ENCODE results near the gene PCDHA6.
"Not testable (repeated sequence)": the region's sequence is repeated elsewhere in the genome, so short reads cannot be mapped to it uniquely, and the experiment has no call there.

The PCDHA6 gene

GRCh38 chr5:140822969-140823368 lies 4.8 kb upstream of the PCDHA6 start:
- DNase-seq: not testable (repeated sequence)

DNA sequence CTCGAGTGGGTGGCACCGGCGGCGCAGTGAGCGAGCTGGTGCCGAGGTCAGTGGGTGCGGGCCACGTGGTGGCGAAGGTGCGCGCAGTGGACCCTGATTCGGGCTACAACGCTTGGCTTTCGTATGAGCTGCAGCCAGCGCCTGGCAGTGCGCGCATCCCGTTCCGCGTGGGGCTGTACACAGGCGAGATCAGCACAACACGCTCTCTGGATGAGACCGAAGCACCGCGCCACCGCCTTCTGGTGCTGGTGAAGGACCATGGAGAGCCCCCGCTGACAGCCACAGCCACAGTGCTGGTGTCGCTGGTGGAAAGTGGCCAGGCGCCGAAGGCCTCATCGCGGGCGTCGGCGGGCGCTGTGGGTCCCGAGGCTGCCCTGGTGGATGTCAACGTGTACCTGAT lies 4.3 kb upstream of the PCDHA6 start:
- DNase-seq: no peak

- no peak for DNase-seq
Measured at GRCh38 chr5:140828362-140828737, 590 bp downstream of the PCDHA6 start.

DNA sequence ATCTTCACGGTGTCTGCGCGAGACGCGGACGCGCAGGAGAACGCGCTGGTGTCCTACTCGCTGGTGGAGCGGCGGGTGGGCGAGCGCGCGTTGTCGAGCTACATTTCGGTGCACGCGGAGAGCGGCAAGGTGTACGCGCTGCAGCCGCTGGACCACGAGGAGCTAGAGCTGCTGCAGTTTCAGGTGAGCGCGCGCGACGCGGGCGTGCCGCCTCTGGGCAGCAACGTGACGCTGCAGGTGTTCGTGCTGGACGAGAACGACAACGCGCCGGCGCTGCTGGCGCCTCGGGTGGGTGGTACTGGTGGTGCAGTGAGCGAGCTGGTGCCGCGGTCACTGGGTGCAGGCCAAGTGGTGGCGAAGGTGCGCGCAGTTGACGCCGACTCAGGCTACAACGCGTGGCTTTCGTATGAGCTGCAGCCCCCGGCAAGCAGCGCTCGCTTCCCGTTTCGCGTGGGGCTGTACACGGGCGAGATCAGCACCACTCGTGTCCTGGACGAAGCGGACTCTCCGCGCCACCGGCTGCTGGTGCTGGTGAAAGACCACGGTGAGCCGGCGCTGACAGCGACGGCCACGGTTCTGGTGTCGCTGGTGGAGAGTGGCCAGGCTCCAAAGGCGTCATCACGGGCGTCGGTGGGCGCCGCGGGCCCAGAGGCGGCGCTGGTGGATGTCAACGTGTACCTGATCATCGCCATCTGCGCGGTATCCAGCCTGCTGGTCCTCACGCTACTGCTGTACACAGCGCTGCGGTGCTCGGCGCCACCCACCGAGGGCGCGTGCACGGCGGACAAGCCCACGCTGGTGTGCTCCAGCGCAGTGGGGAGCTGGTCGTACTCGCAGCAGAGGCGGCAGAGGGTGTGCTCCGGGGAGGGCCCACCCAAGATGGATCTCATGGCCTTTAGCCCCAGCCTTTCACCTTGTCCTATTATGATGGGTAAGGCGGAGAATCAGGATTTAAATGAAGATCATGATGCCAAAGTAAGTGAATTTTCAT lies 2.0 kb downstream of the PCDHA6 start:
- not testable (repeated sequence) for DNase-seq

- DNase-seq: no peak
Measured at GRCh38 chr5:140833993-140834392, 6.2 kb downstream of the PCDHA6 start, which contains the start of gene PCDHA7. Gene PCDHA7 (plus strand): TSS chr5:140834269. CDS start chr5:140834384, 115 bp downstream.

DNA sequence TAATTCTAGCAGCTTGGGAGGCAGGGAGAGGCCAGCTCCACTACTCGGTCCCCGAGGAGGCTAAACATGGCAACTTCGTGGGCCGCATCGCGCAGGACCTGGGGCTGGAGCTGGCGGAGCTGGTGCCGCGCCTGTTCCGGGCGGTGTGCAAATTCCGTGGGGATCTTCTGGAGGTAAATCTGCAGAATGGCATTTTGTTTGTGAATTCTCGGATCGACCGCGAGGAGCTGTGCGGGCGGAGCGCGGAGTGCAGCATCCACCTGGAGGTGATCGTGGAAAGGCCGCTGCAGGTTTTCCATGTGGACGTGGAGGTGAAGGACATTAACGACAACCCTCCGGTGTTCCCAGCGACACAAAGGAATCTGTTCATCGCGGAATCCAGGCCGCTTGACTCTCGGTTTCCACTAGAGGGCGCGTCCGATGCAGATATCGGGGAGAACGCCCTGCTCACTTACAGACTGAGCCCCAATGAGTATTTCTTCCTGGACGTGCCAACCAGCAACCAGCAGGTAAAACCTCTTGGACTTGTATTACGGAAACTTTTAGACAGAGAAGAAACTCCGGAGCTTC lies 6.8 kb downstream of the PCDHA6 start:
- not testable (repeated sequence) for DNase-seq

GRCh38 chr5:140835622-140836510 lies 8.1 kb downstream of the PCDHA6 start:
- DNase-seq: no peak

- DNase-seq: no peak
Measured at GRCh38 chr5:140840978-140841962, 13.5 kb downstream of the PCDHA6 start, which contains the start of gene PCDHA8. Gene PCDHA8 (plus strand): TSS chr5:140841187. CDS start chr5:140841322, 135 bp downstream.

- no peak for DNase-seq
Measured at GRCh38 chr5:140842798-140843733, 15.3 kb downstream of the PCDHA6 start.

DNA sequence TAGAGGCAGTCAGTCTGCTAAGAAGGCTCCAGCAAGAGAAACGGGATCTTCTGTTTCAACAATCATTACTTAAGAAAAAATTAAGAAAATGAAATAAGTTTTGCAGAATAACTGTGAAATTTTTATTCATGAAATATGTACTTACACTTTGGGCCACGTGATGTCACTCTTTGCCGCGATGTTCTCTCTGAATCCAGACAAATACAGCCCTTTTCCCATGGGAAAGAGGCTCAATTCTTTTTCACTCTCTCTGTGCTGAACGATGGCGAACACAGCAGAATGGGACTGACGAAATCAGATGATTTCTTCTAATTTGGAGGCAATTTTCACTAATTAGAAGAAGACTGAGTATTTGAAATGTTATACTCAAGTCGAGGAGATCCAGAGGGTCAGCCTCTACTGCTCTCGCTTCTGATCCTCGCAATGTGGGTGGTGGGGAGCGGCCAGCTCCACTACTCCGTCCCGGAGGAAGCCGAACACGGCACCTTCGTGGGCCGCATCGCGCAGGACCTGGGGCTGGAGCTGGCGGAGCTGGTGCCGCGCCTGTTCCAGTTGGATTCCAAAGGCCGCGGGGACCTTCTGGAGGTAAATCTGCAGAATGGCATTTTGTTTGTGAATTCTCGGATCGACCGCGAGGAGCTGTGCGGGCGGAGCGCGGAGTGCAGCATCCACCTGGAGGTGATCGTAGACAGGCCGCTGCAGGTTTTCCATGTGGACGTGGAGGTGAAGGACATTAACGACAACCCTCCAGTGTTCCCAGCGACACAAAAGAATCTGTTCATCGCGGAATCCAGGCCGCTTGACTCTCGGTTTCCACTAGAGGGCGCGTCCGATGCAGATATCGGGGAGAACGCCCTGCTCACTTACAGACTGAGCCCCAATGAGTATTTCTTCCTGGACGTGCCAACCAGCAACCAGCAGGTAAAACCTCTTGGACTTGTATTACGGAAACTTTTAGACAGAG lies 20.7 kb downstream of the PCDHA6 start, which contains the start of gene PCDHA9:
PCDHA9 (plus strand) TSS at position 244 of the 964 bp plus-strand sequence; CDS start at position 358, 114 bp downstream.
- DNase-seq: not testable (repeated sequence)

GRCh38 chr5:140849831-140850634 lies 22.3 kb downstream of the PCDHA6 start:
- DNase-seq: not testable (repeated sequence)

GRCh38 chr5:140855772-140856674 lies 28.3 kb downstream of the PCDHA6 start, which contains the start of gene PCDHA10:
Gene PCDHA10 (plus strand): TSS chr5:140855897. CDS start chr5:140856049, 152 bp downstream.
- DNase-seq: no peak

GRCh38 chr5:140857177-140857986 lies 29.6 kb downstream of the PCDHA6 start:
- DNase-seq: no peak

DNA sequence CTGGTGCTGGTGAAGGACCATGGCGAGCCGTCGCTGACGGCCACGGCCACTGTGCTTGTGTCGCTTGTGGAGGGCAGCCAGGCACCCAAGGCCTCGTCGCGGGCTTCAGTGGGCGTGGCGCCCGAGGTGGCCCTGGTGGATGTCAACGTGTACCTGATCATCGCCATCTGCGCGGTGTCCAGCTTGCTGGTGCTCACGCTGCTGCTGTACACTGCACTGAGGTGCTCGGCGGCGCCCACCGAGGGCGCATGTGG lies 30.2 kb downstream of the PCDHA6 start:
- DNase-seq: no peak

GRCh38 chr5:140862441-140863295 lies 34.9 kb downstream of the PCDHA6 start:
- DNase-seq: no peak

All from inflammatory macrophage treated with lipopolysaccharide for 1 hour (primary cell).